IPS-15b (cell line): ENCODE results near the gene HSDL2.
A peak's percentile ranks its signal among the peaks of the same experiment; 100 is the strongest.
"Not testable (repeated sequence)": the region's sequence is repeated elsewhere in the genome, so short reads cannot be mapped to it uniquely, and the experiment has no call there.

Source experiments
- H3K27me3 ChIP-seq: one replicate; pipeline ENCODE4 v1.6.1; 2013; ENCODE audit warnings: low read length; ENCODE audit not compliant: control insufficient read depth, insufficient read depth
- H3K36me3 ChIP-seq: one replicate; pipeline ENCODE4 v1.6.1; 2013; ENCODE audit warnings: low read length; ENCODE audit not compliant: control insufficient read depth, insufficient read depth
- H3K4me1 ChIP-seq: one replicate; pipeline ENCODE4 v1.6.1; 2013; ENCODE audit warnings: mild to moderate bottlenecking, low read length; ENCODE audit not compliant: control insufficient read depth, insufficient read depth
- H3K4me3 ChIP-seq: one replicate; pipeline ENCODE4 v1.5.1; 2013; ENCODE audit warnings: low read depth, low read length
- H3K9ac ChIP-seq: one replicate; pipeline ENCODE4 v1.6.1; 2013; ENCODE audit warnings: low read depth, mild to moderate bottlenecking, low read length
- H3K9me3 ChIP-seq: one replicate; pipeline ENCODE4 v1.6.1; 2013; ENCODE audit warnings: mild to moderate bottlenecking, low read length; ENCODE audit not compliant: control insufficient read depth, insufficient read depth

The HSDL2 gene

DNA sequence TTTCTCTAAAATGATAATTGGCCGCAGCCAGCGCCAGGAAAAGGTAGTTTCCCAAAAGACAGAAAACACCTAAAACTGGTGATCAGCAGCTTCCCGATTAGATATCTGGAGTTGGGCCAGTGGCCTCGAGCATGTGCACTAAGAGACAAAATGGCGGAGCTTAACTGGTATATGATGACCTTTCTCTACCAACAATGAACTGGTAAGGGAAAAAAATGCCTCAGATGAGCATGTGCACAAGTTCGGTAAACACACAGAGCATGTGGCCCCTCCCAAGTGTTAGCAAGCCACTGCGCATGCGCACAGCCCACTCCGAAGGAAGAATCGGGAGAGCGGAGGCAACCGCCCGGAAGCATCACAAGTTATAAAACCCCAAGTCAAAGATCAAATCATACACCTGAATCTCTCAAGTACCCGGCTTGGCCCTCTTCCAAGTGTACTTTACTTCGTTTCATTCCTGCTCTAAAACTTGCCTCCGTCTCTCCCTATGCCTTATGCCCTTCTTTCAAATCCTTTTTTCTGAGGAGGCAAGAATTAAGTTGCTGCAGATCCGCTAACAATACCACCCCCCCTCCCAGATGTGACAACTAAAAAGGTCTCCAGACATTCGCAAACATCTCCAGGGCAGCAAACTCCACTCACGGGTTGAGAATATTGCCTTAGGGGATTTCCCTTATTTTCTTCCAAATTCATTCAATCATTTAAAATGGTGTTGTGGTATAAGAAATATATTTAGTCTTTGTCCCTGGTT is 31.5 kb upstream of the HSDL2 start:
- Histone ChIP-seq H3K9me3 (no peaks in the 10 kb centered on the region), H3K9ac (no peak overlapping the region), H3K27me3 (no peaks in the 10 kb centered on the region), H3K4me3 (peak overlapping the region; percentile 41), H3K36me3 (no peaks in the 10 kb centered on the region), H3K4me1 (peaks cover 3% of the 10 kb centered on the region)

- no peaks in the 10 kb centered on the region for H3K27me3 ChIP-seq
- H3K4me3 ChIP-seq: peak overlapping the region; percentile 41
- no peak overlapping the region for H3K9ac ChIP-seq
- peaks cover 3% of the 10 kb centered on the region for H3K4me1 ChIP-seq
- no peaks in the 10 kb centered on the region for H3K9me3 ChIP-seq
- H3K36me3 ChIP-seq: no peaks in the 10 kb centered on the region
Observed at GRCh38 chr9:112349008-112349333, 30.9 kb upstream of the HSDL2 start.

DNA sequence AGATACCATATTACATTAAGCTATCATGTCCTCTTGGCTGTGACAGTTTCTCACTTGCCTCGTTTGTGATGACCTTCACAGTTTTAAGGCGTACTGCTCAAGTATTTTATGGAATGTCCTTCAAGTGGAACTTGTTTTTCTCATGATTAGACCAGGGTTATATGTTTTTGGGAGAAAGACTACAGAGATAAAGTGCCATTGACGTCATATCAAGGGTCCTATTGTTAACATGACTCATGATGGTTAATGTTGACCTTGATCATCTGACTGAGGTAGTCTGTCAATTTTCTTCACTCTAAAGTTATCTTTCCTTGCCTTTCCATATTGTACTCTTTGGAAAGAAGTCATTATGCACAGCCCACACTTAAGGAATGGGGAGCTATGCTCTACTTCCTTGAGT is 28.7 kb upstream of the HSDL2 start:
- no peaks in the 10 kb centered on the region for H3K27me3 ChIP-seq
- peaks cover 3% of the 10 kb centered on the region for H3K4me1 ChIP-seq
- no peak overlapping the region for H3K4me3 ChIP-seq
- no peak overlapping the region for H3K9ac ChIP-seq
- H3K9me3 ChIP-seq: no peaks in the 10 kb centered on the region
- H3K36me3 ChIP-seq: no peaks in the 10 kb centered on the region

DNA sequence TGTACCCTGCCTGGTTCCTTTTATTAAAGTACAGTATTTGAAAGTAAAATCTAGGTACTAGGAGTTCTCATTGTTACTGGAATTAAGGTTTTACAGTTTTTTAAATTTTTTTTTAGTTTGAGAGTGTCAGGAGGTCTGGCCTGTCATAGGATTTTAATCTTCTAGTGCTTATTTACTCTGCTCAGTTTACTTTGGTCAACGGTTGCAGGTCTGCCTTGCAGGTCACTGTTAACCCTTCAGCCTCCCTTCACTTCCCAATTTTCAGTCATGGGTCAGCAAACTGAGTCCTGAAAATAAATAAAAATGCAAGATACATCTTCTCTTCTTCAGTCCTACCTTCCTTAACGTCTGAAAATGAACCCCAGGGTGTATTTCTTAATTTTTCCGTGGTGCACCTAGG is 27.7 kb upstream of the HSDL2 start:
- no peaks in the 10 kb centered on the region for H3K36me3 ChIP-seq
- no peak overlapping the region for H3K9ac ChIP-seq
- no peaks in the 10 kb centered on the region for H3K9me3 ChIP-seq

DNA sequence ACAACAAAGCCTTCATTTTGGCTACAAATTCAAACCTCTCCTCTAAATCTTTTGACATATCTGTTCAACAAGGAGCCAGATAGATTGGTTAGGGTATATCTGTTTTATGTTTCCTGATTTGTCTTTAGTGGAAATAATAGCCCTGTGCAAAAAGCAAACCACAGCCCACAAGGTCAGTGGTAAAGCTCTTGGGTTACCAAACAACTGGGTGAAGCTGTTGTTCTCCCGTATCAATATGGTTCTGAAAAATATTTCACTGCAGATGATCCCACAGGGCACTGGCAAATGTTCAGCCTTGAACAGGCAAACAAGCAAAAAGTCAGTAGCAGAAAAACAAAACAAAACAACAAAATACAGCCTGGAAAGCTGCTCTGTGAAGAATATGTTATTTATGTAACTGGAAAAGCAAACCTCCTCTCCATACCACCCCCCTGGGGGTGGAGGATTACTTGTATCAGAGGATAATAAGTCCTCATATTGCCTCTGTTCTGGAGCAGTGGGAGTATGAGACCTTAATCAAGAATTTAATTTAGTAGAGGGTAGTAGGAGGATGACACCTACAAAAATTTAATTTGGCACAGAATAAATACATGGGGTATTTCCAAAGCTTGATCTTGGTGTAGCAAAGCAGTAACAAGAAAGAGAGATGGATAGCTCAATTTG is 25.7 kb upstream of the HSDL2 start:
- H3K4me3 ChIP-seq: no peak overlapping the region

More for the DNA sequence above, 27.7 kb upstream of the HSDL2 start:
- no peak overlapping the region for H3K4me3 ChIP-seq
- H3K4me1 ChIP-seq: peaks cover 3% of the 10 kb centered on the region
- no peaks in the 10 kb centered on the region for H3K27me3 ChIP-seq

DNA sequence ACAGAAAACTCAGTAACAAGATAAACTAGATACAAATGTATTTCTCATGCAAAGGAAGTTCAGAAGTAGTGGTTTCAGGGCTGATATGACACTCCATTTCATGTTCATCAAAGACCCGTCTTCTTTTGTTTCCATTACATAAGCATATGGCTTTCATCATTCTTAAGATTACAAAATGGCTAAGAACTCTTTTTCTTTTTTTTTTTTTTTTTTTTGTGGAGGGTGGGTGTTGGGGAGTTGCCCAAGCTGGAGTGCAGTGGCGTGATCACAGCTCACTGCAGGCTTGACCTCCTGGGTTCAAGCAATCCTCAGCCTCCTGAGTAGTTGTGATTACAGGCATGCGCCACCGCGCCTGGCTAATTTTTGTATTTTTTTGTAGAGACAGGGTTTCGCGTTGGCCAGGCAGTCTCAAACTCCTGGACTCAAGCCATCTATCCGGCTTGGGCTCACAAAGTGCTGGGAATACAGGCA is 24.4 kb upstream of the HSDL2 start:
- Histone ChIP-seq H3K9ac (no peak overlapping the region), H3K9me3 (no peaks in the 10 kb centered on the region), H3K36me3 (no peaks in the 10 kb centered on the region), H3K4me3 (no peak overlapping the region), H3K4me1 (no peaks in the 10 kb centered on the region), H3K27me3 (no peaks in the 10 kb centered on the region)

More for the DNA sequence above, 25.7 kb upstream of the HSDL2 start:
- Histone ChIP-seq H3K36me3 (no peaks in the 10 kb centered on the region), H3K9me3 (no peaks in the 10 kb centered on the region), H3K27me3 (no peaks in the 10 kb centered on the region), H3K9ac (no peak overlapping the region), H3K4me1 (no peaks in the 10 kb centered on the region)

DNA sequence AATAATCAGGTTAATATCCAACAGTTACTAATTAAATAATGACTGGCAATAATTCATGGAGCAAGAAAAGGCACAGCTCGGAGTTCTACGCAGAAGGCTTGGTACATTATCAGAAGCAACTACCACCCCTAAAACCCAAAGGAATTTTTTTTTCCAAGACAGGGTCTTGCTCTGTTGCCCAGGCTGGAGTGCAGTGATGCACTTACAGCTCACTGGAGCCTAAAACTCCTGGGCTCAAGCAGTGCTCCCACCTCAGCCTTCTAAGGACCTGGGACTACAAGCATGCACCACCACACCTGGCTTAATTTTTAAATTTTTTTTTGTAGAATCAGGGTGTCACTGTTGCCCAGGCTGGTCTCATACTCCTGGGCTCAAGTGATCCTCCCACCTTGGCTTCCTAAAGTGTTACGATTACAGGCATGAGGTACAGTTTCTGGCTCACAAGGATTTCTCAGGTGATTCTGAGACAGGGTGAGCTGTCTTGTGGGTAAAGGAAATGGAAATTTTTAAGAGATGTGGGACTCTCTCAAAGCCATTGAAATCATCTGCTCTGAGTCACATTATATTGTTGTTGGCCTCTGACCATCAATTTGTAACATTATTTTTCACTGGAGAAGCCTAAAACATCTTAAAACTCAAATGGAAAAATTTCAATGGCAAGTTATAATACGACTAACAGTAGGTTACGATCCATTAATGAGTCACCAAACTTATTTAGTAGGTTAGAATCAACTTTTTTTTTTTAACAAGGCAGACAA is 19.7 kb upstream of the HSDL2 start:
- Histone ChIP-seq H3K4me1 (no peaks in the 10 kb centered on the region), H3K9ac (no peak overlapping the region), H3K9me3 (no peaks in the 10 kb centered on the region), H3K4me3 (no peak overlapping the region), H3K27me3 (no peaks in the 10 kb centered on the region), H3K36me3 (no peaks in the 10 kb centered on the region)

GRCh38 chr9:112361601-112362000 is 18.3 kb upstream of the HSDL2 start:
- Histone ChIP-seq H3K9me3 (no peaks in the 10 kb centered on the region), H3K36me3 (no peaks in the 10 kb centered on the region), H3K27me3 (no peaks in the 10 kb centered on the region), H3K4me3 (no peak overlapping the region), H3K4me1 (no peaks in the 10 kb centered on the region), H3K9ac (no peak overlapping the region)

GRCh38 chr9:112364761-112365160 is 15.1 kb upstream of the HSDL2 start:
- Histone ChIP-seq H3K9me3 (peaks cover 7% of the 10 kb centered on the region), H3K4me1 (no peaks in the 10 kb centered on the region), H3K27me3 (no peaks in the 10 kb centered on the region), H3K4me3 (no peak overlapping the region), H3K36me3 (no peaks in the 10 kb centered on the region), H3K9ac (no peak overlapping the region)

DNA sequence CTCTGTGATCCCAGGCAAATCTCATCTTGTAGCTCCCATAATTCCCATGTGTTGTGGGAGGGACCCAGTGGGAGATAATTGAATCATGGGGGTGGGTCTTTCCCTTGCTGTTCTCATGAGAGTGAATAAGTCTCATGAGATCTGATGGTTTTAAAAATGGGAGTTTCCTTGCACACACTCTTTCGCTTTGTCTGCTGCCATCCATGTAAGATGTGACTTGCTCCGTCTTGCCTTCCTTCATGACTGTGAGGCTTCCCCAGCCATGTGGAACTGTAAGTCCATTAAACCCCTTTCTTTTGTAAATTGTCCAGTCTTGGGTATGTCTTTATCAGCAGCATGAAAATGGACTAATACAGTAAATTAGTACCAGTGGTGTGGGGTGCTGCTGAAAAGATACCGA is 14.7 kb upstream of the HSDL2 start:
- not testable (repeated sequence) for H3K9me3 ChIP-seq, H3K4me3 ChIP-seq, H3K9ac ChIP-seq, H3K36me3 ChIP-seq, H3K27me3 ChIP-seq, H3K4me1 ChIP-seq

DNA sequence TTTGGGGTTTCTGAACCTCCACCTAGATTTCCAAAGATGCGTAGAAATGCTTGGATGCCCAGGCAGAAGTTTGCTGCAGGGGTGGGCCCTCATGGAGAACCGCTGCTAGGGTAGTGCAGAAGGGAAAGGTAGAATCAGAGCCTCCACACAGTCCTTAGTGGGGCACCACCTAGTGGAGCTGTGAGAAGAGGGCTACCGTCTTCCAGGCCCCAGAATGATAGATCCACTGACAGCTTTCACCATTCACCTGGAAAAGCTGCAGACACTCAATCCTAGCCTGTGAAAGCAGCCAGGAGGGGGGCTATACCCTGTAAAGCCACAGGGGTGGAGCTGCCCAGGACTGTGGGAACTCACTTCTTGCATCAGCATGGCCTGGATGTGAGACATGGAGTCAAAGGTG is 13.3 kb upstream of the HSDL2 start:
- Histone ChIP-seq H3K9me3 (peaks cover 7% of the 10 kb centered on the region), H3K4me1 (no peaks in the 10 kb centered on the region), H3K4me3 (no peak overlapping the region), H3K9ac (no peak overlapping the region), H3K36me3 (no peaks in the 10 kb centered on the region), H3K27me3 (no peaks in the 10 kb centered on the region)

GRCh38 chr9:112367465-112367864 is 12.4 kb upstream of the HSDL2 start:
- no peaks in the 10 kb centered on the region for H3K4me1 ChIP-seq
- no peak overlapping the region for H3K4me3 ChIP-seq
- no peak overlapping the region for H3K9ac ChIP-seq
- H3K36me3 ChIP-seq: no peaks in the 10 kb centered on the region
- H3K27me3 ChIP-seq: no peaks in the 10 kb centered on the region
- H3K9me3 ChIP-seq: peaks cover 7% of the 10 kb centered on the region
